ENCODE results near the gene MEIS1. TPM values are rescaled to one million over a fixed set of nuclear protein-coding genes. Genes with fewer than 3 reads are reported as not detected.

The MEIS1 gene
- total and polyA plus RNA-seq, 5 experiments from 2014 or later = not detected

GRCh38 chr2:66531567-66531966 lies 96.6 kb downstream of the MEIS1 start:
- ATAC-seq = no peak
- H3K27me3 Mint-ChIP-seq = peaks cover 0 to 3% (median 0%) of the 10 kb centered on the region in 5 donors
- H3K4me3 Mint-ChIP-seq = no peak overlapping the region

GRCh38 chr2:66532972-66533868 lies 98.3 kb downstream of the MEIS1 start:
- Mint-ChIP-seq H3K9me3 (peaks cover 0 to 3% (median 0%) of the 10 kb centered on the region in 9 donors), H3K27ac (no peak overlapping the region), H3K36me3 (no peaks in the 10 kb centered on the region), H3K4me1 (no peaks in the 10 kb centered on the region), H3K4me3 (no peak overlapping the region), H3K27me3 (peaks cover 0 to 7% (median 0%) of the 10 kb centered on the region in 5 donors)
- ATAC-seq = no peak
- DNase-seq = no peak
- POLR2A ChIA-PET = no interaction called here

More at GRCh38 chr2:66531567-66531966, 96.6 kb downstream of the MEIS1 start:
- no peak for DNase-seq
- POLR2A ChIA-PET = no interaction called here
- Mint-ChIP-seq H3K9me3 (peaks cover 0 to 3% (median 0%) of the 10 kb centered on the region in 9 donors), H3K4me1 (no peaks in the 10 kb centered on the region), H3K27ac (no peak overlapping the region), H3K36me3 (no peaks in the 10 kb centered on the region)

GRCh38 chr2:66534461-66534860 lies 99.5 kb downstream of the MEIS1 start:
- no peak overlapping the region for H3K27ac Mint-ChIP-seq
- POLR2A ChIA-PET = no interaction called here
- no peaks in the 10 kb centered on the region for H3K9me3 Mint-ChIP-seq
- H3K4me3 Mint-ChIP-seq = no peak overlapping the region
- no peaks in the 10 kb centered on the region for H3K4me1 Mint-ChIP-seq
- DNase-seq (no peak), ATAC-seq (no peak)
- no peaks in the 10 kb centered on the region for H3K36me3 Mint-ChIP-seq
- peaks cover 0 to 7% (median 0%) of the 10 kb centered on the region in 5 donors for H3K27me3 Mint-ChIP-seq

GRCh38 chr2:66535574-66536289 lies 100.8 kb downstream of the MEIS1 start:
- POLR2A ChIA-PET = no interaction called here
- no peak overlapping the region for H3K4me3 Mint-ChIP-seq
- no peaks in the 10 kb centered on the region for H3K4me1 Mint-ChIP-seq
- peaks cover 0 to 7% (median 0%) of the 10 kb centered on the region in 5 donors for H3K27me3 Mint-ChIP-seq
- ATAC-seq (no peak), DNase-seq (no peak)
- no peaks in the 10 kb centered on the region for H3K9me3 Mint-ChIP-seq
- no peak overlapping the region for H3K27ac Mint-ChIP-seq
- H3K36me3 Mint-ChIP-seq = no peaks in the 10 kb centered on the region

- Mint-ChIP-seq H3K36me3 (no peaks in the 10 kb centered on the region), H3K4me3 (no peak overlapping the region), H3K27me3 (peaks cover 0 to 7% (median 0%) of the 10 kb centered on the region in 5 donors), H3K9me3 (no peaks in the 10 kb centered on the region), H3K4me1 (no peaks in the 10 kb centered on the region), H3K27ac (no peak overlapping the region)
- POLR2A ChIA-PET = no interaction called here
- DNase-seq (no peak), ATAC-seq (no peak)
These were observed 101.4 kb downstream of the MEIS1 start for GRCh38 chr2:66536290-66536673.

- H3K27ac Mint-ChIP-seq = no peak overlapping the region
- POLR2A ChIA-PET = no interaction called here
- H3K4me1 Mint-ChIP-seq = no peaks in the 10 kb centered on the region
- H3K9me3 Mint-ChIP-seq = no peaks in the 10 kb centered on the region
- no peak for DNase-seq
- H3K27me3 Mint-ChIP-seq = peaks cover 0 to 7% (median 0%) of the 10 kb centered on the region in 5 donors
- no peak for ATAC-seq
- no peaks in the 10 kb centered on the region for H3K36me3 Mint-ChIP-seq
- H3K4me3 Mint-ChIP-seq = no peak overlapping the region
These were observed 102.1 kb downstream of the MEIS1 start for GRCh38 chr2:66536997-66537396.

- Mint-ChIP-seq H3K27me3 (peaks cover 0 to 7% (median 0%) of the 10 kb centered on the region in 5 donors), H3K36me3 (no peaks in the 10 kb centered on the region)
- POLR2A ChIA-PET = no interaction called here
These were observed 103.4 kb downstream of the MEIS1 start for GRCh38 chr2:66538291-66538690.

GRCh38 chr2:66539452-66539851 lies 104.5 kb downstream of the MEIS1 start:
- Mint-ChIP-seq H3K36me3 (no peaks in the 10 kb centered on the region), H3K9me3 (peaks cover 0 to 3% (median 0%) of the 10 kb centered on the region in 9 donors), H3K27me3 (peaks cover 0 to 7% (median 0%) of the 10 kb centered on the region in 5 donors), H3K4me3 (no peak overlapping the region), H3K27ac (no peak overlapping the region), H3K4me1 (no peaks in the 10 kb centered on the region)
- POLR2A ChIA-PET = no interaction called here
- ATAC-seq (no peak), DNase-seq (no peak)

More at GRCh38 chr2:66538291-66538690, 103.4 kb downstream of the MEIS1 start:
- DNase-seq (no peak), ATAC-seq (no peak)
- Mint-ChIP-seq H3K9me3 (peaks cover 0 to 3% (median 0%) of the 10 kb centered on the region in 9 donors), H3K4me1 (no peaks in the 10 kb centered on the region), H3K27ac (no peak overlapping the region), H3K4me3 (no peak overlapping the region)

GRCh38 chr2:66541646-66542045 lies 106.7 kb downstream of the MEIS1 start:
- H3K36me3 Mint-ChIP-seq = no peaks in the 10 kb centered on the region
- POLR2A ChIA-PET = no interaction called here
- peaks cover 0 to 3% (median 0%) of the 10 kb centered on the region in 9 donors for H3K9me3 Mint-ChIP-seq
- ATAC-seq = no peak
- no peak overlapping the region for H3K27ac Mint-ChIP-seq
- peaks cover 1 to 19% (median 5%) of the 10 kb centered on the region in 5 donors for H3K27me3 Mint-ChIP-seq
- H3K4me1 Mint-ChIP-seq = no peaks in the 10 kb centered on the region
- H3K4me3 Mint-ChIP-seq = no peak overlapping the region
- DNase-seq = no peak

GRCh38 chr2:66543257-66543767 lies 108.4 kb downstream of the MEIS1 start:
- H3K27me3 Mint-ChIP-seq = peaks cover 1 to 12% (median 5%) of the 10 kb centered on the region in 5 donors
- no peak for ATAC-seq
- POLR2A ChIA-PET = interaction anchor here (0.7 kb wide), 1 partner anchor 14 kb away, joined by 3 read pairs; no protein-coding TSS in a partner anchor
- no peak overlapping the region for H3K27ac Mint-ChIP-seq
- H3K4me3 Mint-ChIP-seq = no peak overlapping the region
- peaks cover 0 to 3% (median 0%) of the 10 kb centered on the region in 9 donors for H3K9me3 Mint-ChIP-seq
- no peak for DNase-seq
- no peaks in the 10 kb centered on the region for H3K4me1 Mint-ChIP-seq
- H3K36me3 Mint-ChIP-seq = no peaks in the 10 kb centered on the region

- POLR2A ChIA-PET = no interaction called here
- Mint-ChIP-seq H3K9me3 (peaks cover 0 to 3% (median 0%) of the 10 kb centered on the region in 9 donors), H3K4me1 (no peaks in the 10 kb centered on the region), H3K36me3 (no peaks in the 10 kb centered on the region), H3K4me3 (no peak overlapping the region), H3K27me3 (peaks cover 1 to 12% (median 5%) of the 10 kb centered on the region in 5 donors), H3K27ac (no peak overlapping the region)
- ATAC-seq = no peak
- no peak for DNase-seq
These were observed 109.3 kb downstream of the MEIS1 start for GRCh38 chr2:66544258-66544657.

GRCh38 chr2:66545258-66545657 lies 110.3 kb downstream of the MEIS1 start:
- no peak for ATAC-seq
- H3K27ac Mint-ChIP-seq = no peak overlapping the region
- POLR2A ChIA-PET = no interaction called here
- H3K9me3 Mint-ChIP-seq = peaks cover 0 to 3% (median 0%) of the 10 kb centered on the region in 9 donors
- DNase-seq = no peak
- no peak overlapping the region for H3K4me3 Mint-ChIP-seq
- peaks cover 1 to 12% (median 5%) of the 10 kb centered on the region in 5 donors for H3K27me3 Mint-ChIP-seq
- no peaks in the 10 kb centered on the region for H3K4me1 Mint-ChIP-seq
- no peaks in the 10 kb centered on the region for H3K36me3 Mint-ChIP-seq

GRCh38 chr2:66547118-66547517 lies 112.2 kb downstream of the MEIS1 start:
- no peaks in the 10 kb centered on the region for H3K36me3 Mint-ChIP-seq
- H3K4me3 Mint-ChIP-seq = no peak overlapping the region
- no peaks in the 10 kb centered on the region for H3K4me1 Mint-ChIP-seq
- H3K9me3 Mint-ChIP-seq = peaks cover 0 to 3% (median 0%) of the 10 kb centered on the region in 9 donors
- DNase-seq (no peak), ATAC-seq (no peak)
- peaks cover 1 to 12% (median 6%) of the 10 kb centered on the region in 5 donors for H3K27me3 Mint-ChIP-seq
- H3K27ac Mint-ChIP-seq = no peak overlapping the region
- POLR2A ChIA-PET = no interaction called here
